Transverse colon (tissue), 3 donors: ENCODE data around the gene TSHZ3.

Source experiments
- EP300 ChIP-seq: sonication (generic); formaldehyde crosslinking; IDR thresholded peaks from one replicate; pipeline ENCODE4 v1.6.1; 2017; ENCODE audit warnings: antibody characterized with exemption, low read depth
- TF ChIP-seq, protein P1 (sequence below), 5 experiments: fragments of 200-600 bp in 3 of 5; fragments of 450-650 bp in 2 of 5; sonication (generic) in 3 of 5; IDR thresholded peaks; 1 replicate in 2 of 5; 2 replicates in 3 of 5; pipeline ENCODE4 v1.5.1; 2016 to 2017; ENCODE audit warnings: antibody characterized with exemption in 5 of 5, inconsistent platforms in 3 of 5, mild to moderate bottlenecking in 2 of 5, moderate library complexity in 1 of 5

- TF ChIP-seq, protein P1, sequence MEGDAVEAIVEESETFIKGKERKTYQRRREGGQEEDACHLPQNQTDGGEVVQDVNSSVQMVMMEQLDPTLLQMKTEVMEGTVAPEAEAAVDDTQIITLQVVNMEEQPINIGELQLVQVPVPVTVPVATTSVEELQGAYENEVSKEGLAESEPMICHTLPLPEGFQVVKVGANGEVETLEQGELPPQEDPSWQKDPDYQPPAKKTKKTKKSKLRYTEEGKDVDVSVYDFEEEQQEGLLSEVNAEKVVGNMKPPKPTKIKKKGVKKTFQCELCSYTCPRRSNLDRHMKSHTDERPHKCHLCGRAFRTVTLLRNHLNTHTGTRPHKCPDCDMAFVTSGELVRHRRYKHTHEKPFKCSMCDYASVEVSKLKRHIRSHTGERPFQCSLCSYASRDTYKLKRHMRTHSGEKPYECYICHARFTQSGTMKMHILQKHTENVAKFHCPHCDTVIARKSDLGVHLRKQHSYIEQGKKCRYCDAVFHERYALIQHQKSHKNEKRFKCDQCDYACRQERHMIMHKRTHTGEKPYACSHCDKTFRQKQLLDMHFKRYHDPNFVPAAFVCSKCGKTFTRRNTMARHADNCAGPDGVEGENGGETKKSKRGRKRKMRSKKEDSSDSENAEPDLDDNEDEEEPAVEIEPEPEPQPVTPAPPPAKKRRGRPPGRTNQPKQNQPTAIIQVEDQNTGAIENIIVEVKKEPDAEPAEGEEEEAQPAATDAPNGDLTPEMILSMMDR (IDR thresholded peaks at IDR 0.05), result no peak
- no peak for TF ChIP-seq EP300
These were observed 79.7 kb downstream of the TSHZ3 start for GRCh38 chr19:31269425-31270127.
